Mesothelial cell of epicardium (in vitro differentiated cells): ENCODE results near the gene CHRND. TPM values are rescaled to one million over a fixed set of nuclear protein-coding genes. Genes with fewer than 3 reads are reported as not detected.

ENCODE experiments used
- DNase-seq, 2 experiments: peaks; one replicate each; pipeline ENCODE4 v3.0.0; 2021; ENCODE audit warnings: low spot score in 2 of 2; ENCODE audit not compliant: unreplicated experiment in 2 of 2
- H3K27ac Mint-ChIP-seq: 2 replicates; pipeline ENCODE4 v1.8.0; 2021; ENCODE audit warnings: mixed read lengths
- H3K27me3 Mint-ChIP-seq: 2 replicates; pipeline ENCODE4 v1.8.0; 2021; ENCODE audit warnings: low read depth, mixed read lengths
- H3K36me3 Mint-ChIP-seq: 2 replicates; pipeline ENCODE4 v1.8.0; 2021; ENCODE audit warnings: mixed read lengths
- H3K4me1 Mint-ChIP-seq: 2 replicates; pipeline ENCODE4 v1.8.0; 2021; ENCODE audit warnings: mixed read lengths
- H3K4me3 Mint-ChIP-seq: 2 replicates; pipeline ENCODE4 v1.8.0; 2021; ENCODE audit warnings: mild to moderate bottlenecking, moderate library complexity, mixed read lengths
- H3K9me3 Mint-ChIP-seq: 2 replicates; pipeline ENCODE4 v1.8.0; 2021; ENCODE audit warnings: mixed read lengths
- total RNA-seq: library from RNA; stranded (reverse); gene quantifications from 3 replicates; pipeline ENCODE4 v1.2.1, GENCODE V29; 2021
- TF ChIP-seq, protein P1 (sequence below): fragments of 200-600 bp; sonication (generic); IDR thresholded peaks from one replicate; pipeline ENCODE4 v1.5.0; 2021; ENCODE audit warnings: antibody characterized with exemption; ENCODE audit not compliant: unreplicated experiment

Gene CHRND
- total RNA-seq, 1 donor from 2014 or later: not detected

- no peak overlapping the region for H3K27ac Mint-ChIP-seq
These were observed 41.9 kb upstream of the CHRND start for GRCh38 chr2:232483923-232484627.

DNA sequence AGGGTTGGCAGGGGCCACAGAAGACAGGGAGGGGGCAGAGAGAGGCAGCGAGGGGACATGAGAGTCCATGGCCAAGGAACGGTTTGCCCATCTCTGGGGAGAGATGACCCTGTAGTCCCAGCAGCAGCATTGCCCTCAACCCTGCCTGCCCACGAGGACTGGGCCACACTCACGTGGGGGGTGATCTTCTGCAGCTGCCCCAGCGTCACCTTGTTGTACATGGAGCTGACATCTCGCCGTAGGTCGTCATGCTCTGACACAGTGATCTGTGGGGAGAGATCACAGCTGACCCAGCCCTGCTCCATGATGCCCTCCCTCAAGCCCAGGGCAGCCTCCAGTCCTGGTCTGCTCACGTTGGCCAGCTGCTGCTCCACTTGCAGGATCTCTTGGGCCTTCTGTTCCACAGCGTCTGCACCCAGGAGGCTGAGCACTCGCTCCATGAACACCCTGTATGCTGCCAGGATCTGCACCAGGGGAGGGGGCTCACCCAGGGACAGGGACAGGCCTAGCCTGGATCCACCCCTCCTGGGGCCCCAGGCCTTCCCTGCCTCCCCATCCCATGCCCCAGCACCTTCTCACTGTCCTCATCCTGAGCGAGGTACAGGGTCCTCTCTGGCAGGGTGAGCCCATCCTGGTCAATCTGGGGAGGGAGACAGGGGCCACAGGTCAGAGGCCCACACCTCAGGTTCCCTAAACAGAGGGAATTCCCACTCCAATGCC lies 41.2 kb upstream of the CHRND start:
- Mint-ChIP-seq H3K36me3 (no peaks in the 10 kb centered on the region), H3K9me3 (no peaks in the 10 kb centered on the region), H3K4me1 (peaks cover 4% of the 10 kb centered on the region), H3K4me3 (peak overlapping the region; percentile 38), H3K27ac (no peak overlapping the region), H3K27me3 (peaks cover 82% of the 10 kb centered on the region)
- no peak for DNase-seq
- TF ChIP-seq, protein P1, sequence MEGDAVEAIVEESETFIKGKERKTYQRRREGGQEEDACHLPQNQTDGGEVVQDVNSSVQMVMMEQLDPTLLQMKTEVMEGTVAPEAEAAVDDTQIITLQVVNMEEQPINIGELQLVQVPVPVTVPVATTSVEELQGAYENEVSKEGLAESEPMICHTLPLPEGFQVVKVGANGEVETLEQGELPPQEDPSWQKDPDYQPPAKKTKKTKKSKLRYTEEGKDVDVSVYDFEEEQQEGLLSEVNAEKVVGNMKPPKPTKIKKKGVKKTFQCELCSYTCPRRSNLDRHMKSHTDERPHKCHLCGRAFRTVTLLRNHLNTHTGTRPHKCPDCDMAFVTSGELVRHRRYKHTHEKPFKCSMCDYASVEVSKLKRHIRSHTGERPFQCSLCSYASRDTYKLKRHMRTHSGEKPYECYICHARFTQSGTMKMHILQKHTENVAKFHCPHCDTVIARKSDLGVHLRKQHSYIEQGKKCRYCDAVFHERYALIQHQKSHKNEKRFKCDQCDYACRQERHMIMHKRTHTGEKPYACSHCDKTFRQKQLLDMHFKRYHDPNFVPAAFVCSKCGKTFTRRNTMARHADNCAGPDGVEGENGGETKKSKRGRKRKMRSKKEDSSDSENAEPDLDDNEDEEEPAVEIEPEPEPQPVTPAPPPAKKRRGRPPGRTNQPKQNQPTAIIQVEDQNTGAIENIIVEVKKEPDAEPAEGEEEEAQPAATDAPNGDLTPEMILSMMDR: no peak

More at GRCh38 chr2:232483923-232484627, 41.9 kb upstream of the CHRND start:
- H3K36me3 Mint-ChIP-seq: no peaks in the 10 kb centered on the region
- H3K4me3 Mint-ChIP-seq: no peak overlapping the region
- TF ChIP-seq, protein P1: no peak
- H3K4me1 Mint-ChIP-seq: peaks cover 4% of the 10 kb centered on the region
- no peak for DNase-seq
- peaks cover 81% of the 10 kb centered on the region for H3K27me3 Mint-ChIP-seq
- no peaks in the 10 kb centered on the region for H3K9me3 Mint-ChIP-seq

DNA sequence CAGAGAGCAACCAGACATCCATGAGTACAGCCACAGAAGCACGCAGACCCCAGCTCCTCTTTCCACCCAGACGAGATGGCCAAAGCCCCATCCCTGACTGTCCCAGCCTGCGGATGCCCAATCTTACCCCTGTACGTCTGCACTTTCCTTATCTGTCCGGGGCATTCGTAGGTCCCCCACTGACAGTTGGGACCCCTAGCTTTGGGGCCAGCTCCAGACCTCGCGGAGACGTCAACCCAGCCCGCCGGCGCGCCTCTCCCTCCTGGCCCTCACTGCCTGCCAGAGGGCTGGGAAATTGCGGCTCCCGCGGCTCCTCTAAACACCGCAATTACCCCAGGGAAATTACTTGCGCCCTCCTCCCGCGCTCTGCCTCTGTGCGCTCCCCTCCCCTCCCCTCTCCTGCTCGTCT lies 40.6 kb upstream of the CHRND start:
- no peak overlapping the region for H3K27ac Mint-ChIP-seq
- H3K36me3 Mint-ChIP-seq: no peaks in the 10 kb centered on the region
- TF ChIP-seq, protein P1: no peak
- peaks cover 88% of the 10 kb centered on the region for H3K27me3 Mint-ChIP-seq
- H3K9me3 Mint-ChIP-seq: no peaks in the 10 kb centered on the region
- H3K4me3 Mint-ChIP-seq: peak overlapping the region; percentile 38
- DNase-seq: no peak
- peaks cover 4% of the 10 kb centered on the region for H3K4me1 Mint-ChIP-seq

GRCh38 chr2:232485757-232486557 lies 40.0 kb upstream of the CHRND start:
- TF ChIP-seq, protein P1: no peak
- no peaks in the 10 kb centered on the region for H3K36me3 Mint-ChIP-seq
- no peak overlapping the region for H3K4me3 Mint-ChIP-seq
- peaks cover 88% of the 10 kb centered on the region for H3K27me3 Mint-ChIP-seq
- H3K4me1 Mint-ChIP-seq: peaks cover 4% of the 10 kb centered on the region
- no peaks in the 10 kb centered on the region for H3K9me3 Mint-ChIP-seq
- no peak overlapping the region for H3K27ac Mint-ChIP-seq
- DNase-seq: no peak

- H3K27ac Mint-ChIP-seq: no peak overlapping the region
- H3K27me3 Mint-ChIP-seq: peaks cover 89% of the 10 kb centered on the region
- TF ChIP-seq, protein P1: no peak
- H3K4me3 Mint-ChIP-seq: peak overlapping the region; percentile 58
- DNase-seq: no peak
- peaks cover 4% of the 10 kb centered on the region for H3K4me1 Mint-ChIP-seq
- no peaks in the 10 kb centered on the region for H3K36me3 Mint-ChIP-seq
- no peaks in the 10 kb centered on the region for H3K9me3 Mint-ChIP-seq
These were observed 39.2 kb upstream of the CHRND start for GRCh38 chr2:232486558-232487384.
